Hepatocyte (in vitro differentiated cells): ENCODE measurements around the gene RNFT2.

Experiments
- EZH2 ChIP-seq: fragments of 200-600 bp; sonication (generic); IDR thresholded peaks from 2 replicates; pipeline ENCODE4 v1.6.1; 2016; ENCODE audit warnings: antibody characterized with exemption, mild to moderate bottlenecking, borderline replicate concordance
- TF ChIP-seq, protein P1 (sequence below): fragments of 200-600 bp; sonication (generic); IDR thresholded peaks from 2 replicates; pipeline ENCODE4 v1.5.1; 2016; ENCODE audit warnings: antibody characterized with exemption, mild to moderate bottlenecking; ENCODE audit not compliant: poor library complexity

DNA sequence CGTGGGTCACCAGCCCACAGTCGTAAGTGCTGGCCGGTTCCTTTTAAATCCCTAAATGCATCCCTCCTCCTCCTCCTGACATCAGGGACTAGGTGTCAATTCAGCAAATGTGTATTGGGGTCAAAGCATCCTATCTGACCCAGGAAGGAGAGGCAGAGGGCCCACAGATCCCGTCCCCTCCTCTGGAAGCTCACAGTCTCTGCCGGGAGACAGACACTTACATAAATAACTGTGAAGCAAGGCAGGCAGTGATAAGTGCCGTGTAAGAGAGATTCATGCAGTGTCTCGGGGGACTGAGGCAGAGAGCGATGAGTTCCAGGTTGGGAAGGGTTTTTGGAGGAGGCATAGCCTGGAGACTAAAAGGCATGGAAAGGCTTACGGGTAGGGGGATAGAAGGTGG, 99.0 kb downstream of the RNFT2 start:
- TF ChIP-seq, protein P1, sequence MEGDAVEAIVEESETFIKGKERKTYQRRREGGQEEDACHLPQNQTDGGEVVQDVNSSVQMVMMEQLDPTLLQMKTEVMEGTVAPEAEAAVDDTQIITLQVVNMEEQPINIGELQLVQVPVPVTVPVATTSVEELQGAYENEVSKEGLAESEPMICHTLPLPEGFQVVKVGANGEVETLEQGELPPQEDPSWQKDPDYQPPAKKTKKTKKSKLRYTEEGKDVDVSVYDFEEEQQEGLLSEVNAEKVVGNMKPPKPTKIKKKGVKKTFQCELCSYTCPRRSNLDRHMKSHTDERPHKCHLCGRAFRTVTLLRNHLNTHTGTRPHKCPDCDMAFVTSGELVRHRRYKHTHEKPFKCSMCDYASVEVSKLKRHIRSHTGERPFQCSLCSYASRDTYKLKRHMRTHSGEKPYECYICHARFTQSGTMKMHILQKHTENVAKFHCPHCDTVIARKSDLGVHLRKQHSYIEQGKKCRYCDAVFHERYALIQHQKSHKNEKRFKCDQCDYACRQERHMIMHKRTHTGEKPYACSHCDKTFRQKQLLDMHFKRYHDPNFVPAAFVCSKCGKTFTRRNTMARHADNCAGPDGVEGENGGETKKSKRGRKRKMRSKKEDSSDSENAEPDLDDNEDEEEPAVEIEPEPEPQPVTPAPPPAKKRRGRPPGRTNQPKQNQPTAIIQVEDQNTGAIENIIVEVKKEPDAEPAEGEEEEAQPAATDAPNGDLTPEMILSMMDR = no peak
- TF ChIP-seq EZH2 = no peak
